Measurements from ENCODE around the gene UNK.

The UNK gene

DNA sequence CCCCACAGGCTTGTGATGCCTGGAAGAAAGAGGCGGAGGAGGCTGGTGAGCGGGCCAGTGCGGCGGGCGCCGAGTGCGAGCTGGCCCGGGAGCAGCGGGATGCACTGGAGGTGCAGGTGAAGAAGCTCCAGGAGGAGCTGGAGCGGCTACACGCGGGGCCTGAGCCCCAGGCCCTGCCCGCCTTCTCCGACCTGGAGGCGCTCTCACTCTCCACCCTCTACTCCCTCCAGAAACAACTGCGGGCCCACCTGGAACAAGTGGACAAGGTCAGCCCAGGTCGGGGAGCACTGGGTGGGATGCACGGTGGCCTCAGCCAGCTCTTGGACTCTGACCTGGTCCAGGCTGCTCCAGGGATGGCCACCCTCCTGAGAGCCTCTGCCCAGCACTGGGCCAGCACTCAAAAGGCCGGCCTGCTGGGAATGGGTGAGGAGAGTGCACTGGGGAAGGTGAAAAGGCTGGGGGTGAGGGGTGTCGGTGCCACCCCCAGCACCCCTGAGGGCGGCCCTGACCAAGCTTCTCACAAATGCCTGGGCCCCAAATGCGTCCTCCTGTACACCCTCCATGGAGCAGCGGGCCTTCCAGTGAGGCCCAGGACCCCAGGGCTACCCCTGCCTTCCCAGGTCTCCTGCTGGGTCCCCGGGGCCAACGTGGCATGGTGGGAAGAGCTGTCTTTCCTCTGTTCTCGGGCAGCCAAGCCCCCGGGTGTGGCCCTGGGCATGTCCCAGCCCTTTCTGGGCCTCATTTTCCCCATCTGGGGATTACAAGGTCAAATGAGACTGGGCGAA, 38.8 kb downstream of the UNK start:
- no peak for FAIRE-seq

DNA sequence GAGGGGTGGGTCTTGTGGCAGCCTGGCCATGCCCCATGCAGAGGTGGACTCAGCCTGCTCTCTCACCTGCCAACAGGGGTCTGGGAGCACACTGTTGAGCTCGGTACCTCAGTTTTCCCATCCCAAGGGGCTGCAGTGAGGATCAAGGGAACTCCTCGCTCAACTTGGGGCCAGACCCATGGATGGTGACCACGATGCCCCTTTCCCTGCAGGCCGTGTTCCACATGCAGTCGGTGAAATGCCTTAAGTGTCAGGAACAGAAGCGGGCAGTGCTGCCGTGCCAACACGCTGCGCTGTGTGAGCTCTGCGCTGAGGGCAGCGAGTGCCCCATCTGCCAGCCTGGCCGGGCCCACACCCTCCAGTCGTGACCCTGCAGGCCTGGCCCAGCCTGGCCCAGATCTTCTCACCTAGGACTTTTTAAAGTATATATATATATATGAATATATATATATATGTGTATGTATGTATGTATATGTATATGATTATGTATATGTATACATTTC, 39.5 kb downstream of the UNK start:
- no peak for FAIRE-seq

DNA sequence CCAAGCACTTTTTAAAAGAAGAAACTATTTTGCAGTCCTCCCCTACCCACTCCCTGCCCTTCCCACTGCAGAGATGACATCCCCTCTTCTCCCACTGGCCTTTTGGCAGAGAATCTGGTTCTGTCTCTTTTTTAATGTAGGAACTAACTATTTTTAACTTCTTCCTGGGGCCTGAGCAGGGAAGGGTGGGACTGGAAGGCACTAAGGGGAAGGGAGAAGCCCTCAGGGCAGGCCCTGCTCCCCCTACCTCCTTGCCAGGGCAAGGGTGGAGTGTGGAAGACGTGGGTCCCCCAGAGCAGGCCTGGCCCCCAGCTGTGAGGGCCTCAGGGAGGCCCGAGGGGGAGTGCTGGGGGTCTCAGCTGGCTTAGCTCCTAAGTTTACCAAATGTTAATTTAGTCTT, 40.1 kb downstream of the UNK start:
- no peak for FAIRE-seq

DNA sequence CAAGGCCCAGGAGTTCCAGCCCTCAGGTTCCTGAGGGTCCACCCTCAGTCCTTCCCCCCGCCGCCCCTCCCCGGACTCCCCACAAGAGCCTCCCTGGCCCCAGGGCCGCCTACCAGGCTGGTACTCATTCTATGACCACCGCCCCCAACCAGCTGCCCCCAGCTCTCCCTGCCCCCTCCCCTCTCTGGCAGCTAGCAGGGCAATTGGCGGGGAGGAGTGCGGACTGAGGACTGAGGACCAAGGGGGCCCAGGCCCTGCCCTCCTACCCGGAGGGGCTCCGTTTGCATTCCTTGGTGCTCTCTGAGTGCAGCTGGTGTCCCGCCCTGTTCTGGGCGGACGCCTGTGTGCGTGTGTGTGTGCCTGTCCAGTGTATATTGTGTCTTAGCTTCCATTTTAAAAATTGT, 40.5 kb downstream of the UNK start:
- no peak for FAIRE-seq

DNA sequence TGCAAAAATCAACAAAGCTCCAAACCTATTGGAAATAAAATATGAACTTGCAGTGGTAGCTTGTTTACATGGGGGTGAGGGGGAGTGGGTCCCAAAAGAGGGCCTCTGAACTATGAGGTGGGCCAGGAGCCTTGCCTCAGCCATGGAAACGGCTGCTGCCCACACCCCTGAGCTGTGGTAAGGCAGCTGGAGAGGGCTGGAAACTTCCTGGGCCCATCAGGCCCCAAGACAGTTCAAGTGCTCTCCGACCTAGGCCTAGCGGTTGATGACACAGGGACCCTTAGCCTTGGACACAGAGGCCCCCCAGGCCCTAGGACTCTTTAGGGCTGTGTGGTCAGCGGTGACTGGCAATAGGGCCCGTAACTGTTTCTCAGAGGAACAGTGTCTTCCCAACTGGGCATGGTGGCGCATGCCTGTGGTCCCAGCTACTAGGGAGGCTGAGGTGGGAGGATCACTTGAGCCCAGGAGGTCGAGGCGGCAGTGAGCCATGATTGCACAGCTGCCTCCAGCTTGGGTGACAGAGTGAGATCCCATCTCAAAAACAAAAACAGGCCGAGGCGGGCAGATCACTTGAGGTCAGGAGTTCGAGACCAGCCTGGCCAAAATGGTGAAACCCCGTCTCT, 41.3 kb downstream of the UNK start:
- no peak for FAIRE-seq

DNA sequence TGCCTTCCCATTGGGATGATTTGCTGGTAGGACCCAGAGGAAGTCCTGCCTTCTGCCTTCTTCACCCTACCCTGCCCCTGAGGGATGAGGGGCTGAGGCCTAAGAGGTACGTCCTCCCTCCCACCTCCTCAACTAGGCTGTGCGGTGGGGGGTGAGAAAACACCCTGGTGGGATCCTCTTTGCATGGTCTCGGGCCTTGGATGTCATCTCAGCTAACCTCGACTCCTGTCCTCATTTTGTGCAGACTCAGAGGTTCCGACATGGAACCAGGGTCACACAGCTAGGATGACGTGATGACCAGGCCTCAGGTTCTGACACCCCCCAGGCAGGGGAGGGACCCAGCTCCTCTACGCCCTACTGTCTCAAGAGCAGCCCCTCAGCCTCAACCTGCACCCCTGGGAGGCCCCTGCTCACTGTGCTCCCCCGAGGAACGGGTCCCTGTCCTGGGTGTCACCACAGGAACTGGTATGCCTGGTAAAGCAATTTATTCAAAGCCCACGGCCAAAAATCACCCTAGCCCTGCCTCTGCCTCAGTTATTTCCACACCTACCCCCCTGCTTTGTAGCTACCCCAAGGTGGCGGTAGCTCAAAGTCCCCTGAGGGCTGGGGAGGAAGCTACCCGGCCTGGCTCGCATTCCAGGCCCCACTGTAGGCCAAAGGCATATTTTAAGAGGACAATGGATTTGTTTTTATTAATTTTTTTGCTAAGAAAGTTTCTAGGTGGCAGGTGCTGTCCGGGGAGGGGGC, 42.1 kb downstream of the UNK start:
- FAIRE-seq: no peak

DNA sequence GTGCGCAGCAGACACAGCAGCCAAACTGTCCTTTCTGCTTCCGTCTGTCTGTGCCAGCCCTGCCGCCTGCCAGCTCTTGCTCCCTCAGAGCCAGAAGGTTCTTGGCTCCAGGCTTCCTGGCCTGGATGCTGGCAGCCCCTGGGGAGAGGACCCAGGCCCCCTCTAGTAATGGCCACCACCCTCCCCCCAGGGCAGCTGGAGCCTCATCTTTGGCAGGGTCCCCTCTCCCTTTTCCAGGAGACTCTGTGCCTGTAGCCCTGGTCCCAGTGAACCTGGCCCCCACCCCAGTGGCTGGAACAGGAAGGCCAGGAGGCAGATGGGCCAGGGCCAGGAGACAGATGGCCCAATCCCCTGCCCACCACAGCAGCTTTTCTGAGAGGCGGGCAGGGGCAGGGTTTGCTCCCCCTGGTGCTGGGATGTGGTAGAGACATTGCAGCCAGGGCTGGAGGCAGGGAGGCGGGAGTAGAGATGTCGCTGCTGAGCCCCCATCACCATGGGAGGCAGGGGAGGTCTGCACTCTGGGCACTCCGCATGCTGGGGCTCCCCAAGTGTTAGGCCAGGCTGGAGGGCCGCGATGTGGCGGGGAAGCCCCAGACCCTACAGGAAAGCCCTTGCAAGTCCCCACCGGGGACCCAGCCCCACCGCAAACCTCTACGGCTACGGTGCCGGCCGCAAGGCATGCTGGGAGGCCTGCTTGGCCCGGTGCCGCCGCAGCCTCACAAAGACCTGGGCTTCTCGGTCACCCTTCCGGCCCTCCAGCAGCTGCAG, 42.9 kb downstream of the UNK start:
- no peak for FAIRE-seq

DNA sequence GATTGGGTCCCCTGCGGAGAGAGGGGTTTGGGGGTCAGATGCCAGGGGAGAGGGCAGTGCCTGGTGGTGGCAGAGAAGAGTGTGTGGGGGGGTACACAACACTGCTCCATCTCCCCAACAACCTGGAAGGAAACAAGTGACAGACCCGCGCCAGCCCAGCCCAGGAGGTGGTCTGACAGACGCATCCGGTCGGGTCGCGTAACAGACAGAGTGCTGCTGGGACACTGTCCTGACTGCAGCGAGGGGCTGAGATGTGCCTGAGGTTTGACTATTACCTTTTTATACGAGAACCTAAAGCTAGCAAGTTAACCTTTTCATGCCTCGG, 43.4 kb downstream of the UNK start:
- no peak for FAIRE-seq

DNA sequence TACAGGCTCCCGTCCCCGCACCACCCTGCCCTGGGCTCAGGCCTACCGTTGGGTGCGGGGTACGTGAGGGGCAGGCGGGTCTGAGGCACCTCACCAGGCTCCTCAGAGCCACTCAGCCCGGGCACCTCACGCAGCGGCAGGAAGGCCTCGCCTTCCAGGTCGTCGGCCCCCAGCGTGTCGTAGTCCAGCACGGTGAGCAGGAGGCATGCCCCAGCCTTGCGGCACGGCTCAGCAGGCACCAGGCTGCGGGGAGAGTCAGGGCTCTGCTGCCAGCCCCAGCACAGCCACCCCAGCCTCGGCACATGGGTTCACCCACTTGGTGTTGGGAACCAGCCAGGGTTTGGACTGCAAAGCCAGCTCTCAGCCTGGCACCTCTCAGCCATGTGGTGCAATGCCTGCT, 44.1 kb downstream of the UNK start:
- no peak for FAIRE-seq

DNA sequence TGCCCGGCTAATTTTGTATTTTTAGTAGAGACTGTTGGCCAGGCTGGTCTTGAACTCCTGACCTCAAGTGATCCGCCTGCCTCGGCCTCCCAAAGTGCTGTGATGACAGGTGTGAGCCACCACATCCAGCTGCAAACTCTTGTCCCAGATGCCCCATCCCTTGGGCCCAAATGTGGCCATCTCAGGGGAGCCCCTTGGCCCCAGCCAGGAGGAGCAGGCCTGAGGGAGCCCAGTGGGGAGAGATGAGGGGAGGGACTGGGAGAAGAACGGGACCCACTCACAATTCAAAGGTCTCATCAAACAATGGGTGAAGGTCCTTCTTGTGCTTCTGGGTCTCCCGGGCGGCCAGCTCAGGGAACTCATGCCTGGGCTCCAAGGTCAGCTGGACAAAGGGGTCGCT, 45.1 kb downstream of the UNK start:
- FAIRE-seq: no peak

DNA sequence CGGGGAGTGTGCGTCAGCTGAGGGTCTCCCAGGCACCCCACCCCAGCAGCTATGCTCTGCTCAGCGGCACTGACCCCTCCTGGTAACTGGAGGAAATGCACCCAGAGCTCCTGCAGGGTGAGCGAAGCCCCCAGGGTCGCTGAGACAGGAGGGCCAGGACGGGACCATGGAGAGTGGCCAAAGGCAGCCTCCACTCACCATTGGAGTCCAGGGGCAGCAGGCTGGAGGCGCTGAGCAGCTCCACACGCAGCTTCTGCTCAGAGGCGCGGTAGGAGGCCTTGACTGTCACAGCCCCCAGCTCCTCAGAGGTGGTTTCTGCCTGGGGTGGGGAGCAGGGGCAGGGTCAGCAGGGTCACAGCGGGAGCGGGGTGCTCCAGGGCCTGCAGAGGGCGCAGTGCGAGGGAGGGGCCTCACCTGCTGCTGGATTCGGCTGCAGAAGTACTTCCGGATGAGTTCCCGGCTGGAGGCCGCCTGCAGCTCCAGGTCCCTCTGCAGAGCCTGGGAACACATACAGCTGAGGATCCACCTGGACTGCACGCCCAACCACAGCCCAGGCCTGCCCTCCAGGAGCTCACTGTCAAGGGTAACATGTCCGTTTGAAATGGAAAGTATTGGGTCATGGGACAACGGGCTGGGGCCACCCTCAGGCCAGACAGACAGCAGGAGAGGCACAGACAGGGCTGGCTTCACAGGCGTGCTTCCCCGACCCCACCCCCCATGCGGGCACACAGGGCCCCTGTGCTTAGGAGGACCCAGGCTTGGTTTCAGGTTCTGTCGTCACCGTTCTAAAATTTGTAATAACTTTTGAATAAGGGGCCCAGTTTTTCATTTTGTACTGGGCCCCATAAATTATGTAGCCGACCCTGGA, 45.8 kb downstream of the UNK start:
- no peak for FAIRE-seq

DNA sequence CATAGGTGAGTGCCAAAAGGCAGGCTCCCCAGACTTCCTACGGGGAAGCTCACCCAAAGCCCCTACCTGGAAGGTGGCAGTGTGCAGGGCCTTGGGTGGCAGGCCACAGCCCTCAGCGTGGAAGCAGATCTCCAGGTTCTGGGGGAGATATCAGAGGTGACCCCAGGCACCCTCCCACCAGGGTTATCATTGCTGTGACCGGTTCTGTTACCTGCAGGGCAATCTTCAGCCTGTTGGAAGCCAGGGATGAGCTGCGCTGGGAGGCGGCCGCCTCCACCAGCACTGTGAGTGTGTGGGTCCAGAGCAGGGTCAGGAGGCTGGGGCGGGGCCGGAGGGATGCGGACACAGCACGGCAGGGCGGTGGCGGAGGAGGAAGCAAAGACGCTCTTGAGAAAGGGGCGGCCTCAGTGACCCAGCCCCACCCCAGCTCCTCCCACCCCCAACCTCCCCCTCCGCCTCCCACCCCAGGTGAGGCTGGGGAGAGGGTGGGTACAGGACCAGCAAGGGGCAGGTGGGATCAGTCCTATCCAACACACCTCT, 46.5 kb downstream of the UNK start:
- FAIRE-seq: no peak

DNA sequence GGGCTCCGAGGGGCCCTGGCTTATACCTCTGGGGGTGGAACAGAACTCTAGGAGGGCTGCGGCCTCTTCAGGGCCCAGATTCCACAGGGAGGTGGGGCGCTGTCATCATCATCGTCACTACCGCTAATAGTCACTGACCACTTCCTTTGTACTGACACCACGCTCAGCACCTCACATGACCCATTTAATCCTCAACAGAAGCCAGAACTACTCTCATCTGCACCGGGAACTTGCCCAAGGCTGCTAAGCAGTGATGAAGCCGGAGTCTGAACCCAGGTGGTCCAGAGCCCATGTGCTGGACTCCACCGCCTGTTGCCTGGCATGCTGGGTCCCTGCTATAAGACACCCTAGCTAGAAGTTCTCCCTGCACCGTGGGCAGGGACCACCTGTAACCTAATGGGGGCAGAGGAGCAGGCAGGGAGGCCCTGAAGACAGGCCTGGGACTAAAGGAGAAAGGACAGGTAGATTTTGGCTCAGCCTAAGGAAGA, 47.6 kb downstream of the UNK start:
- no peak for FAIRE-seq

DNA sequence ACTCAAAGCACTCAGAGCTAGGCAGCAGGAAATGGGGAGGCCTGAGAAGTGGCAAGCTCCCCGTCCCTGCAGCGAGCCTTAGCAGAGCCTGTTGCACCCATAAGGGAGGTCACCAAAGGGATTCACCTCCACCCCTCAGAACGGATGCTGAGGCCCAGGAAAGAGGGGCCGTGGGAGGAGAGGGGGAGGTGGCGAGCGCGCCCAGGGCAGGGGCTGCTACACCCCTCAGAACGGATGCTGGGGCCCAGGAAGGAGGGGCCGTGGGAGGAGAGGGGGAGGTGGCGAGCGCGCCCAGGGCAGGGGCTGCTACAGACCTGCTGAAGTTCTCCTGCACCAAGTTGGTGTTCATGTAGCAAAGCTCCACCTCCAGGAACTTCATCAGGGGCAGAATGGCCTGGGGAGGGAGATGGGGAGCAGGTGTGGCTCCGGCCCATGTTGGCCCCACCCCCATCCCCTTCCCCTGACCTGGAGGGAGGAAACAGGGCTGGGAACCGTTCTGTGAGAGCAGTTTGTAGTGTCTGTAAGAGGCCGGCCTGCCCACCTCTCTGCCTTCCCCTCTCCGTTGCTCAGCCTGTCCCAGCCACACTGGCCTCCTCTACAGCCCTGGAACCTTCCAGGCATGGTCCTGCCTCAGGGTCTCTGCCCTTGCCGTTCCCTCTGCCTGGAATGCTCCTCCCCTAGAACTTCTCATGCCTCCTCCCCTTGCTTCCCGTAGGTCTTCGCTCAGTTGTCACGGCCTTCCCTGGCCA, 48.2 kb downstream of the UNK start:
- no peak for FAIRE-seq

DNA sequence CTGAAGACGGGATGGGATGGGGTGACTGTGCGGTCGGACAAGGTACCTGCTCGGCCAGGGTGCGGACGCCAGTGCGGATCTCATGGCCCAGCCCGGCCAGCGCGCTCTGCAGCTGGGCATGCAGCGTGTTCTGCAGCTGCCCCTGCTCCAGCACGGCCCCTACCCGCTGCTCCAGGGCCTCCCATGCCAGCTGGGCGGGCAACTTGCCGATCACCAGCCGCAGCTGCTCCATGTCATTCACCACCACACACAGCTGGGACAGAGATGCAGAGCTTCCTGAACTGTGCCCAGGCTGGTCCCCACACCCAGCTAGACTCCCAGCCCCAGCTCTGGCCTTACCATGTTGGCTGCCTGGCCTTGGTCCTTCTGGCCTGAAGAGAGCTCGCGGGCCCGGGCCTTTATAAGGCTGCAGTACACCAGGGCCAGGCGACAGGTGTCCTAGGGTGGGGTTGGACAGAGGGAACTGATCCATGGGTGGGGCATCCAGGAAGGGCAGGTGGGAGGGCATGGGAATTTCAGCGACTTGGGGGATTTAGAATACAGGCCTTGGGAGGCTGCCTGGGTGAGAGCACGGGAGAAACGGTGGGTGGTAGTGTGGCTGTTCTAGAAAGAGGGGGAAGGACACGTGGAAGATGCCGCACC, 49.8 kb downstream of the UNK start:
- FAIRE-seq: no peak

DNA sequence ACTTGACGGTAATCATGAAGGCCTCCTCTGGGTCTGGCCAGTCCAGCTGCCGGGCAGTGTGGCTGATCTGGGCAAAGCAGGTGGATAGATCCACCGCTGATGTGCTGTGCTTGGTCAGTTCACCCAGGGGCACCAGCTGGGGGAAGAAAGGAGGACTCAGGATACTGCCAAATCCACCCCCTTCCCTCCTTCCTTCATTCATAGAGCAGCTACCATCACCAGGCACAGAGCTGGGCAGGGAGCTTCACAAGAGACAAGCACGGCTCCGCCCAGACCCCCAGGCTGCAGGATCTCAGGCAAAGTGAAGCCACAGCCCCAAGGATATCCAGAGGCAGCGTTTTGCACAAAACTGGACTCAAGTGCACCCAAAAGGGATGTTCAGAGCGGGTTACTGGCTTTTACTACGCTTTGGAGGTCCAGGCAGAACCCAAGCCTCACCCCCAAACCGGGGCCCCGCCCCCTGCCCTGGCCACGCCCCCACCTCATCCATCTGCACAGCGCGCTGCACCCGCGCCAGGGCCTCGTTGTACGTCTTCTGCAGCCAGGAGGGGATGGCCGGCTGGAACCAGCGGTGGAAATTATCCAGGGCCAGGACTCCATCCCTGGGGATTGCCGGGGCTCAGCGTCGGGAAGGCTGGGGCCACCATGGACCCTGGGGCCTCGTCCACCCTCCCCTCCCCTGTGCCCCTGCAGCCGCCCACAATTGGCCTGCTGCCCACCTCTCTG, 50.5 kb downstream of the UNK start:
- FAIRE-seq: no peak

DNA sequence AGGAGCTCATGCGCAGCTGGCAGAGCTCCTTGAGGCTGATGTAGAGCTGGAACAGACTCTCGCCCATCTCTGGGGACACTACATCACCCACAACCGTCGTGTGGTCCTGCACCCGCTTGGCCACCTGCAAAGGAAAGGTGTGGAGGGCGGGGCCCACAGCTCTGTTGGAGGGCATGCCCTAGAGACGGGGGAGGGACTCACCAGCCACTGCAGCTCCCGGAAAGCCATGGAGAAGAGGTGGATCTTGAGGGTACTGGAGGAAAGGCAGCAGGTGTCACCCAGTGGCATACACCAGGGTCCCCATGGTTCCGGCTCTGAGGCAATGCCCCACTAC, 51.0 kb downstream of the UNK start:
- FAIRE-seq: no peak

DNA sequence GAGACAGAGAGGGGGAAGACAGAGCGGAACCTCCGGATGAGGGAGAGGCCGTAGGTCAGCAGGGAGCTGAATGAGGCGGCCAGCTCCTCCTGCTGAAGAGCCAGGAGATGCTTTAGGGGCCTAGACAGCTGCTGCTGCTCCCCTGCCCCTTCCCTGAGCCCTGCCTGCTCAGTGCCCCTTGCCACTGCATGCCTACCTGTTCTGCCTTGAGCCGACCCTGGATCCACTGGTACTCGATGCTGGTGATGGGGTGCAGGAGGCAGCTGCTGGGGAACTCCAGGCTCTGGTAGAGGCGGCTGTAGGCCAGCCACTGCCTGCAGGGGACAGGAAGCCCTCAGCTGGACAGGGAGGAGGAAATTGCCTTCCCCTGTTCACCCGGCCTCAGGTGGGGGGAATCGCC, 52.0 kb downstream of the UNK start:
- FAIRE-seq: no peak

DNA sequence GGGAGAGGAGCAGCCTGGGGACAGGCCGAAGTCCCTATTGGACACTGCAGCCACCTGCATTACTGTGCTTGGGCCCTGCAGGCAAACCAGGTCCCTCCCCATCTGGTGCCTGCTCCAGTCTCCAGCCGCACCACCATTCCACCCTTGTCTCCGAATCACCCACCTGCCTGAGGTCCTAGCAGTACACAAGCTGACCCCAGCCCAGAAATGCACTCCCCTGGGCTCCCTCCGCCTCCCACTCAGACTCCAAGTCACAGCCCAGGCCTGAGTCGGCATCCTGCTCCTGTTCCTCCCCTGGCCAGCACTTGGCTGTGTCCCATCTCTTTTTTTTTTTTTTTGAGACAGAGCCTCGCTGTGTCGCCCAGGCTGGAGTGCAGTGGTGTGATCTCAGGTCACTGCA, 53.3 kb downstream of the UNK start:
- no peak for FAIRE-seq

DNA sequence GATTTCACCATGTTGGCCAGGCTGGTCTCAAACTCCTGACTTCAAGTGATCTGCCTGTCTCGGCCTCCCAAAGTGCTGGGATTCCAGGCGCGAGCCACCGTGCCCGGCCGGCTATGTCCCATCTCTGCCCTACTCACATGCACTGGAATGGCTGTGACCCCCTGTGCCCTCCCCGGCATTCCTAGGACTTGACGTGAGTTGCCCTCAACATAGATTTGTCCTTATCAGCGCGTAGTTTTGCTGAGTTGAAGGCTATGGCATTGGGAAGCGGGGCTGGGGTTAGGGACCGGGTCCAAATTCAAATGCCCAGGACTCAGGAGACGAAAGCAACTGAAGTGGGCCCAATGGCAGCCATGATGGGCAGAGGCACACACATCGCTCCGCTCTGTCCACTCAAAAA, 53.8 kb downstream of the UNK start:
- FAIRE-seq: no peak

All from A204.1 (cell line).